Memory B cell (primary cell): Measurements from ENCODE around the gene C11orf68.

Experiments
- ATAC-seq: fragments of 150-1000 bp; cut with Tn5 transposase; 2 replicates; pipeline ENCODE4 v1.10.0; 2021; ENCODE audit warnings: low read depth, mild to moderate bottlenecking, moderate library complexity
- DNase-seq, 2 donors: peaks; one replicate each; pipeline ENCODE4 v3.0.0; 2022; ENCODE audit warnings: low spot score in 2 of 2
- H3K27ac Mint-ChIP-seq: one replicate; pipeline ENCODE4 v1.8.0; 2022; ENCODE audit warnings: mild to moderate bottlenecking, moderate library complexity, mixed read lengths
- H3K27me3 Mint-ChIP-seq: one replicate; pipeline ENCODE4 v1.8.0; 2022; ENCODE audit warnings: mixed read lengths
- H3K36me3 Mint-ChIP-seq: one replicate; pipeline ENCODE4 v1.8.0; 2022; ENCODE audit warnings: mild to moderate bottlenecking, mixed read lengths
- H3K4me1 Mint-ChIP-seq: one replicate; pipeline ENCODE4 v1.8.0; 2022; ENCODE audit warnings: mixed read lengths
- H3K4me3 Mint-ChIP-seq: one replicate; pipeline ENCODE4 v1.8.0; 2022; ENCODE audit warnings: mild to moderate bottlenecking, moderate library complexity, mixed read lengths
- H3K9me3 Mint-ChIP-seq: one replicate; pipeline ENCODE4 v1.8.0; 2022; ENCODE audit warnings: mixed read lengths

The C11orf68 gene

GRCh38 chr11:65871811-65872548, 46.9 kb downstream of the C11orf68 start:
- peaks cover 15% of the 10 kb centered on the region for H3K4me1 Mint-ChIP-seq
- DNase-seq (no peak), ATAC-seq (no peak)
- no peaks in the 10 kb centered on the region for H3K9me3 Mint-ChIP-seq
- no peaks in the 10 kb centered on the region for H3K27me3 Mint-ChIP-seq
- H3K27ac Mint-ChIP-seq: no peak overlapping the region
- H3K36me3 Mint-ChIP-seq: peaks cover 2% of the 10 kb centered on the region
- peak overlapping the region; percentile 41 for H3K4me3 Mint-ChIP-seq

GRCh38 chr11:65870706-65871681, 47.9 kb downstream of the C11orf68 start:
- Mint-ChIP-seq H3K4me1 (peaks cover 15% of the 10 kb centered on the region), H3K36me3 (peaks cover 4% of the 10 kb centered on the region), H3K27ac (no peak overlapping the region), H3K4me3 (no peak overlapping the region), H3K9me3 (no peaks in the 10 kb centered on the region), H3K27me3 (no peaks in the 10 kb centered on the region)
- DNase-seq (no peak), ATAC-seq (no peak)

GRCh38 chr11:65870307-65870658, 48.6 kb downstream of the C11orf68 start:
- Mint-ChIP-seq H3K27ac (no peak overlapping the region), H3K36me3 (peaks cover 6% of the 10 kb centered on the region), H3K4me3 (no peak overlapping the region), H3K27me3 (no peaks in the 10 kb centered on the region), H3K9me3 (no peaks in the 10 kb centered on the region), H3K4me1 (peaks cover 15% of the 10 kb centered on the region)
- no peak for ATAC-seq
- DNase-seq: no peak

GRCh38 chr11:65869643-65870306, 49.1 kb downstream of the C11orf68 start:
- no peak for ATAC-seq
- no peak overlapping the region for H3K27ac Mint-ChIP-seq
- H3K9me3 Mint-ChIP-seq: no peaks in the 10 kb centered on the region
- H3K27me3 Mint-ChIP-seq: no peaks in the 10 kb centered on the region
- peaks cover 9% of the 10 kb centered on the region for H3K36me3 Mint-ChIP-seq
- H3K4me3 Mint-ChIP-seq: no peak overlapping the region
- peaks cover 15% of the 10 kb centered on the region for H3K4me1 Mint-ChIP-seq
- no peak for DNase-seq

- Mint-ChIP-seq H3K4me3 (no peak overlapping the region), H3K36me3 (peaks cover 13% of the 10 kb centered on the region), H3K9me3 (no peaks in the 10 kb centered on the region), H3K27ac (no peak overlapping the region), H3K27me3 (no peaks in the 10 kb centered on the region), H3K4me1 (peaks cover 15% of the 10 kb centered on the region)
- ATAC-seq (no peak), DNase-seq (no peak)
These were observed 50.0 kb downstream of the C11orf68 start for GRCh38 chr11:65868907-65869306.

- Mint-ChIP-seq H3K9me3 (no peaks in the 10 kb centered on the region), H3K4me1 (peaks cover 13% of the 10 kb centered on the region), H3K27ac (no peak overlapping the region)
These were observed 50.7 kb downstream of the C11orf68 start for GRCh38 chr11:65868076-65868667.

GRCh38 chr11:65867284-65868071, 51.4 kb downstream of the C11orf68 start:
- no peaks in the 10 kb centered on the region for H3K9me3 Mint-ChIP-seq
- H3K36me3 Mint-ChIP-seq: peaks cover 23% of the 10 kb centered on the region
- ATAC-seq (peak; percentile 42), DNase-seq (no peak)
- H3K27me3 Mint-ChIP-seq: no peaks in the 10 kb centered on the region
- H3K4me3 Mint-ChIP-seq: no peak overlapping the region
- peaks cover 15% of the 10 kb centered on the region for H3K4me1 Mint-ChIP-seq
- no peak overlapping the region for H3K27ac Mint-ChIP-seq

More at GRCh38 chr11:65868076-65868667, 50.7 kb downstream of the C11orf68 start:
- ATAC-seq (peak; percentile 67), DNase-seq (no peak)
- no peaks in the 10 kb centered on the region for H3K27me3 Mint-ChIP-seq
- H3K4me3 Mint-ChIP-seq: no peak overlapping the region
- H3K36me3 Mint-ChIP-seq: peaks cover 17% of the 10 kb centered on the region
